Activated gamma-delta T cell treated with anti-CD3 and anti-CD28 coated beads, Interleukin-2, amount 50 U/mL, for 16 hours (primary cell): Measurements from ENCODE around the gene CYBRD1.
"Not testable (repeated sequence)": the region's sequence is repeated elsewhere in the genome, so short reads cannot be mapped to it uniquely, and the experiment has no call there.

Source experiments
- DNase-seq: peaks from one replicate; pipeline ENCODE4 v3.0.0-alpha.2; 2020; ENCODE audit warnings: low read depth

Gene CYBRD1

GRCh38 chr2:171522052-171522787 lies at the start of gene CYBRD1:
Gene CYBRD1, plus strand, starts transcription at chr2:171522474. Its CDS starts 72 bp downstream, at chr2:171522546.
- no peak for DNase-seq

- no peak for DNase-seq
Observed at GRCh38 chr2:171475979-171476378, 46.3 kb upstream of the CYBRD1 start.

- DNase-seq = no peak
Observed at GRCh38 chr2:171478345-171478744, 43.9 kb upstream of the CYBRD1 start.

GRCh38 chr2:171479154-171479814 lies 43.0 kb upstream of the CYBRD1 start:
- DNase-seq = no peak

- DNase-seq = no peak
Observed at GRCh38 chr2:171480908-171481307, 41.4 kb upstream of the CYBRD1 start.

- no peak for DNase-seq
Observed at GRCh38 chr2:171482308-171482707, 40.0 kb upstream of the CYBRD1 start.

- DNase-seq = no peak
Observed at GRCh38 chr2:171482877-171483276, 39.4 kb upstream of the CYBRD1 start.

- DNase-seq = no peak
Observed at GRCh38 chr2:171483793-171484192, 38.5 kb upstream of the CYBRD1 start.

GRCh38 chr2:171485116-171485515 lies 37.2 kb upstream of the CYBRD1 start:
- no peak for DNase-seq

GRCh38 chr2:171487201-171487600 lies 35.1 kb upstream of the CYBRD1 start:
- DNase-seq = no peak

- DNase-seq = no peak
Observed at GRCh38 chr2:171487803-171488259, 34.4 kb upstream of the CYBRD1 start.

GRCh38 chr2:171490577-171490976 lies 31.7 kb upstream of the CYBRD1 start:
- no peak for DNase-seq

GRCh38 chr2:171491292-171491691 lies 31.0 kb upstream of the CYBRD1 start:
- no peak for DNase-seq

- no peak for DNase-seq
Observed at GRCh38 chr2:171492664-171493063, 29.6 kb upstream of the CYBRD1 start.

GRCh38 chr2:171497664-171498063 lies 24.6 kb upstream of the CYBRD1 start:
- DNase-seq = not testable (repeated sequence)

- no peak for DNase-seq
Observed at GRCh38 chr2:171505374-171505773, 16.9 kb upstream of the CYBRD1 start.

- DNase-seq = no peak
Observed at GRCh38 chr2:171509945-171510731, 12.1 kb upstream of the CYBRD1 start.

GRCh38 chr2:171512014-171512413 lies 10.3 kb upstream of the CYBRD1 start:
- no peak for DNase-seq

- no peak for DNase-seq
Observed at GRCh38 chr2:171512683-171513195, 9.5 kb upstream of the CYBRD1 start.

GRCh38 chr2:171513719-171514160 lies 8.5 kb upstream of the CYBRD1 start:
- no peak for DNase-seq

- DNase-seq = no peak
Observed at GRCh38 chr2:171514908-171515582, 7.2 kb upstream of the CYBRD1 start.
